ENCODE measurements around the gene SLX4.
"Not testable (repeated sequence)": the region's sequence is repeated elsewhere in the genome, so short reads cannot be mapped to it uniquely, and the experiment has no call there.

The SLX4 gene

GRCh38 chr16:3640632-3641501 lies 29.5 kb upstream of the SLX4 start:
- DNase-seq = no peak

DNA sequence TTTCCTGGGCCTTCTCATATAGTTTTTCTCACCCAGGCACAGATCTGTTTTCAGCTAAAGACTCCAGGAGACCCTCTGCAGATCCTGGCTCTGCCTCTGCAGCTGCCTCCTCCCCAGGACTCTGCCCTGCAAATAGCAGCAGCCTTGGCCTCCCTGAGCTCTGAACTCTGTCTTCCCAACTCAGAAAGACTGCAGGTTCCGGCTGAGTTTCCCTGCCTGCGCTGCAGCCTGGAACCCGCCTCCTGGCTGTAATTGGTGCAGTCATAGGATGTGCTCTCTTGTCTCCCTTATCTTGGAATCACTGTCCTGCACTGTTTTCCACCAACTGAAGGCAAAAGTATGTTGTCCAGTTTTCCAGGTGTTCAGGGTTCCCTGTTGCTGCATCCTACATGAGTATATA lies 28.8 kb upstream of the SLX4 start:
- DNase-seq = no peak

- DNase-seq = no peak
Observed at GRCh38 chr16:3638916-3639644, 27.7 kb upstream of the SLX4 start.

- no peak for DNase-seq
Observed at GRCh38 chr16:3637371-3637923, 26.0 kb upstream of the SLX4 start.

DNA sequence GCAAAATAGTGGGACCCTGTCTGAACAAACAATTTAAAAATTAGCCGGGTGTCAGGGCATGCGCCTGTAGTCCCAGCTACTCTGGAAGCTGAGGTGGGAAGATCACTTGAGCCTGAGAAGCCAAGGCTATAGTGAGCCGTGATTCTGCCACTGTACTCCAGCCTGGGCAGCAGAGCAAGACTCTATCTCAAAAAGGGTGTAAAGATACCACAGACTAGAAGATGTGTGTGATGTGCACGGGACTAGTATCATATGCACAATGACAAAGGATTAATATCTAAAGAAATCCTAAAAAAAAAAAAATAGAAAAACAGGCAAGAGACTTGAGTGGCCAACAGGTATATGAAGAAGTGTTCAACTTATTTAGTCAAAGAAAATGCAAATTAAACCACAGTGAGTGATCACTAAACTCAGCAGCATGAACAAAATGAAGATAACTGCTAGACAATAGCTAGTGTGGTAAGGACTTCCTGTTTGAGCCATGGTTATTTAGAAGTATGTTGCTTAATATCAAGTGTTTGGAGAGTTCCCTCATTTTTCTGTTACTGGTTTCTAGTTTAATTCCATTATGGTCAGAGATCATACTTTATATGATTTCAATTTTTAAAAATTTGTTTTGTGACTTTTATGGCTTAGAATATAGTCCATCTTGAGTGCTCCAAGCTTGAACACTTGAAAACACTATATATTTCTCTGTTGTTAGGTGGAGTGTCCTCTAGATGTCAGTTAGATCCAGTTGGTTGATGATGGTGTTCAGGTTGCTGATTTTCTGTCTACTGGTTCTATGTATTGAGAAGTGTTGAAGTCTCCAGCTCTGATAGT lies 14.7 kb upstream of the SLX4 start:
- DNase-seq = no peak

DNA sequence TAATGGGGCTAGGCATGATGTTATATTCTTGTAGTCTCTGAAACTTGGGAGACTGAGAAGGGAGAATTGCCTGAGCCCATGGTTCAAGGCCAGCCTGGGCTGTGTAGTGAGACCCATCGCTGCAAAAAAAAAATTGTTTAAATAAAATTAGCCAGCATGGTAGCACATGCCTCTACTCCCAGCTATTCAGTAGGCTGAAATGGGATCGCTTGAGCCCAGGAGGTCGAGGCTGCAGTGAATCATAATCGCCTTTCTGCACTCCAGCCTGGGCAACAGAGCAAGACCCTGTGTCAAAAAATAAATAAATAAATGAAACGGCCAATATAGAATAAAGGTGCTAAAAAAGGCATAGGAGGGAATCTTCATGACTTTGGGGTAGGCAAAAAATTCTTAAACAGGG lies 13.9 kb upstream of the SLX4 start:
- no peak for DNase-seq

GRCh38 chr16:3623642-3624041 lies 12.2 kb upstream of the SLX4 start:
- DNase-seq = no peak

GRCh38 chr16:3618769-3619141 lies 7.3 kb upstream of the SLX4 start:
- DNase-seq = no peak

- DNase-seq = no peak
Observed at GRCh38 chr16:3612510-3613466, 1.4 kb upstream of the SLX4 start.

GRCh38 chr16:3610698-3611145 lies 684 bp downstream of the SLX4 start:
- DNase-seq = no peak

GRCh38 chr16:3609895-3610697 lies 1.3 kb downstream of the SLX4 start:
- DNase-seq = no peak

GRCh38 chr16:3608976-3609375 lies 2.4 kb downstream of the SLX4 start:
- not testable (repeated sequence) for DNase-seq

- no peak for DNase-seq
Observed at GRCh38 chr16:3608069-3608468, 3.3 kb downstream of the SLX4 start.

- DNase-seq = no peak
Observed at GRCh38 chr16:3607634-3608033, 3.8 kb downstream of the SLX4 start.

- no peak for DNase-seq
Observed at GRCh38 chr16:3607161-3607560, 4.2 kb downstream of the SLX4 start.

DNA sequence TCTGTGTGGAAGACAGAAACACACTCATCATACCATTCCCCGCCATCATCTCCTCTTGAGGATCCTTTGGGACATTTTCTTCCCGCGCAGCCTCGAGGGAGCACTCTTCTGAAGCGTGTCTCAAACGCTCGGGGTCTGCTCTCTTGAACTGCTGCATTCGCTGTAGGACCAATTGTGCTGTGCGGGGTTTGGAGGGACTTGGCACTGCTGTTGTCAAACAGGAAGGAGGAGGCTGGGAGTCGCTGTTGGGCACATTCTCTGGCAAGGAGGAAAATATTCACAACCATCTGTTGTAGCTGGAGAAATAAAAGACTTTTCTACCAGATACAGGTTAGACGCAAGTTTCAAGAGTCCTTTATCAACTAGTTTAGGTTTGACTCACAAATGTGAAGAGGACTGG lies 5.0 kb downstream of the SLX4 start:
- peak in 1 of 2 experiments; percentile 80 for DNase-seq

GRCh38 chr16:3602320-3602653 lies 9.1 kb downstream of the SLX4 start:
- peak in 1 of 2 experiments; percentile 14 for DNase-seq

DNA sequence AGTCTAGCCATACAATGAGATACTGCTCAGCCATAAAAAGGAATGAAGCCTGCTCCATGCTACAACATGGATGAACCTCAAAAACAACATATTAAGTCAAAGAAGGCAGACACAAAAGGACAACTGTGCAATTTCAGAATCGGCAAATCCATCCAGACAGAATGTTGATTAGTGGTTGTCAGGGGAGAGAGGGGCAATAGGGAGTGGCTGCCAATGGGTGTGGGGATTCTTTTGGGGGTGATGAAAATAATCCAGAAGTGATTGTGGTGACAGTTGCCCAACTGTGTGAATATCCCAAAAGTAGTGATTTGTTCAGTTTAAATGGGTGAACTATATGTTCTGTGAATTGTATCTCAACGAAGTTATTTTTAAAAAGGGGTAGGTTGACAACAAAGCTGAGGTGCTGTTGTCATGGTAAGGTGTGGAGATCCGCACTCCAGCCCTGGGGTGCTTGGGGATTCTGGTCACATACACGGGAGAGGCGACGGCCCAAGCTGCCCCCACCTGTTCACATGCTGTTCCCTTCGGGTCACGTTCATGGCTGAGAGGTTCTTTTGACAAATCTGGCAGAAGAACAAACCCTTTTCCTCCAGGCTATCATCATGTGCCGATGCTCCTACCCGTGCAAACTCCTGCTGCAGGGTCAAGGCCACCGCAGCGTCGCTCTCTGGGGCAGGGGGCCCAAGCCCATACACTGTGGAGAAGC lies 9.6 kb downstream of the SLX4 start:
- DNase-seq = no peak

DNA sequence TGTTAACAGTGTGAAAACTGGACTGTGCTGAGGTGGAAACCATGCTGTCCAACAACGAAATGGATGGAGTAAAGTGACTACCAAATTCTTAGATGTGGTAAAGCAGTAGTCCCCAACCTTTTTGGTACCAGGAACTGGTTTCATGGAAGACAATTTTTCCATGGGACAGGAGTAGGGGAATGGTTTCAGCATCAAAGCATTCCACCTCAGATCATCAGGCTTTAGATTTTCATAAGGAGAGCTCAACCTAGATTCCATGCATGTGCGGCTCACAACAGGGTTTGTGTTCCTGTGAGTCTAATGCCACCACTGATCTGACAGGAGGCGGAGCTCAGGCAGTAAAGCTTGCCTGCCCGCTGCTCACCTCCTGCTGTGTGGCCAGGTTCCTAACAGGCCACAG lies 11.5 kb downstream of the SLX4 start:
- no peak for DNase-seq

DNA sequence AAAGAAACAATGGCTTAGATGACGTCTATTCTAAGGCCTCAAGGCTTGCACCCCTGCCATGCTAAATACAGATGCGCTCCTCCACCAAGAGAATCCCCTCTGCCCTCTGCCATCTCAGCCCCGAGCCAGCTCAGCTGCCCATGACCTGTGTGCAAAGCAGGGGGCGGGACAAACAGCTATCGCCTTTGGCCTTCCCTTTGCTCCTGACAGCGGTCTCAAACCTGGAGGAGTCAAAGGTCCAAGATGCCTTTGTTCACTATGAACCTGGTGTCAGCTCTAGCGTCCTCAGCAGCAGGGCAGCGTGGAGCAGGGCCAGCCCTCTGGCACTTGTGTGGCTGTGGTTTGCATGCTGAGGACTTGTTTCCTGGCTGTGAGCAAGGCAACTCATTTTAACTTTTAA lies 12.3 kb downstream of the SLX4 start:
- no peak for DNase-seq
